Stimulated activated CD4-positive, alpha-beta T cell treated with anti-CD3 and anti-CD28 coated beads, Interleukin-12 subunit alpha, Interleukin-12 subunit beta, amount 100 ng/mL, for 4 hours (primary cell): ENCODE measurements around the gene THAP11.
"Not testable (repeated sequence)": the region's sequence is repeated elsewhere in the genome, so short reads cannot be mapped to it uniquely, and the experiment has no call there.

Experiments
- DNase-seq: peaks from one replicate; pipeline ENCODE4 v3.0.0-alpha.2; 2020

Gene THAP11

GRCh38 chr16:67837190-67837589, 4.9 kb upstream of the THAP11 start:
- DNase-seq = not testable (repeated sequence)

- no peak for DNase-seq
These were observed 4.3 kb upstream of the THAP11 start for GRCh38 chr16:67837811-67838210.

- no peak for DNase-seq
These were observed 813 bp upstream of the THAP11 start for GRCh38 chr16:67841198-67841815.

- peak; percentile 50 for DNase-seq
These were observed 606 bp downstream of the THAP11 start for GRCh38 chr16:67842509-67843342.

- no peak for DNase-seq
These were observed 1.2 kb downstream of the THAP11 start for GRCh38 chr16:67843343-67843765.

GRCh38 chr16:67844497-67844896, 2.4 kb downstream of the THAP11 start:
- DNase-seq = no peak

- no peak for DNase-seq
These were observed 3.4 kb downstream of the THAP11 start for GRCh38 chr16:67845291-67846062.

GRCh38 chr16:67846063-67846319, 3.9 kb downstream of the THAP11 start:
- no peak for DNase-seq

- DNase-seq = peak; percentile 92
These were observed 4.4 kb downstream of the THAP11 start, which contains the start of gene NUTF2 for GRCh38 chr16:67846320-67847063. NUTF2 (plus strand) TSS chr16:67846933; CDS start chr16:67865131, 18,198 bp downstream.

GRCh38 chr16:67847064-67847861, 5.1 kb downstream of the THAP11 start, which contains the start of gene CENPT:
CENPT (minus strand) TSS chr16:67847693; CDS start chr16:67833859, 13,834 bp downstream.
- DNase-seq = no peak

- DNase-seq = no peak
These were observed 6.0 kb downstream of the THAP11 start for GRCh38 chr16:67848118-67848517.

- no peak for DNase-seq
These were observed 11.6 kb downstream of the THAP11 start for GRCh38 chr16:67853670-67854069.

- no peak for DNase-seq
These were observed 13.7 kb downstream of the THAP11 start for GRCh38 chr16:67855789-67856188.

- DNase-seq = no peak
These were observed 14.9 kb downstream of the THAP11 start for GRCh38 chr16:67856927-67857546.

GRCh38 chr16:67857547-67858233, 15.6 kb downstream of the THAP11 start:
- no peak for DNase-seq

GRCh38 chr16:67858500-67858899, 16.4 kb downstream of the THAP11 start:
- no peak for DNase-seq

- DNase-seq = no peak
These were observed 18.7 kb downstream of the THAP11 start for GRCh38 chr16:67860589-67861398.

- no peak for DNase-seq
These were observed 19.8 kb downstream of the THAP11 start for GRCh38 chr16:67861877-67862276.

GRCh38 chr16:67862623-67863583, 20.8 kb downstream of the THAP11 start:
- DNase-seq = no peak
